ENCODE data around the gene HRH2. TPM values are rescaled to one million over a fixed set of nuclear protein-coding genes. Genes with fewer than 3 reads are reported as not detected.

Gene HRH2
- total RNA-seq, 1 experiment from 2014 or later = 3.3 TPM

- Histone ChIP-seq H3K79me1 (ENCODE audit: insufficient read depth, low read depth, low read length, poor library complexity, severe bottlenecking) (no peaks in the 10 kb centered on the region), H3K56ac (ENCODE audit: insufficient read length, low read depth, low read length) (no peak overlapping the region), H4K8ac (replicated peaks; ENCODE audit: insufficient read length, low read depth, low read length) (no peak overlapping the region), H4K20me1 (ENCODE audit: control insufficient read depth, insufficient read depth, insufficient read length) (no peaks in the 10 kb centered on the region), H2AFZ (ENCODE audit: low read length) (no peak overlapping the region), H3K4ac (ENCODE audit: low read depth, low read length) (no peak overlapping the region), H2BK20ac (ENCODE audit: low read depth, low read length, poor library complexity, severe bottlenecking) (no peak overlapping the region), H3K79me2 (ENCODE audit: insufficient read depth, low read length) (no peaks in the 10 kb centered on the region), H3K4me2 (ENCODE audit: insufficient read depth, insufficient read length, low read length) (no peak overlapping the region), H2BK5ac (ENCODE audit: insufficient read length, low read length) (no peak overlapping the region), H4K5ac (ENCODE audit: insufficient read length, low read depth, low read length) (no peak overlapping the region), H3K4me1 (ENCODE audit: insufficient read depth, low read length) (no peaks in the 10 kb centered on the region), H2BK15ac (ENCODE audit: low read depth, low read length) (no peak overlapping the region), H3K23me2 (ENCODE audit: insufficient read length, low read depth, low read length, poor library complexity, severe bottlenecking) (no peaks in the 10 kb centered on the region), H3K27ac (ENCODE audit: insufficient read length, low read depth, low read length) (no peak overlapping the region), H4K91ac (ENCODE audit: insufficient read length, low read depth, low read length) (no peak overlapping the region), H3K27me3 (ENCODE audit: insufficient read depth, low read length) (no peaks in the 10 kb centered on the region), H3K14ac (ENCODE audit: insufficient read depth, low read length) (no peak overlapping the region), H3T11ph (ENCODE audit: low read length) (no peak overlapping the region), H3K23ac (ENCODE audit: insufficient read length, low read depth, low read length) (no peak overlapping the region), H2BK12ac (ENCODE audit: insufficient read length, low read depth, low read length) (no peak overlapping the region), H2AK5ac (ENCODE audit: insufficient read length, low read length) (no peak overlapping the region), H2BK120ac (ENCODE audit: low read depth, low read length, poor library complexity, severe bottlenecking) (no peak overlapping the region), H3K18ac (ENCODE audit: insufficient read length, low read depth, low read length) (no peak overlapping the region), H3K9ac (ENCODE audit: extremely low read depth, insufficient read length, low read length) (no peak overlapping the region), H3K9me3 (ENCODE audit: control insufficient read depth, low read depth, low read length) (no peaks in the 10 kb centered on the region)
- Mint-ChIP-seq H3K4me3 (no peak overlapping the region), H3K4me1 (peaks cover 22 to 23% of the 10 kb centered on the region in 2 experiments), H3K27ac (peak overlapping the region in 1 of 3 experiments; percentile 19; a peak in 1 of 7 replicates), H3K9me3 (no peaks in the 10 kb centered on the region), H3K36me3 (ENCODE audit: insufficient read depth in 1 of 3, low read depth in 3 of 3) (peaks cover 5 to 12% (median 9%) of the 10 kb centered on the region in 3 experiments), H3K27me3 (ENCODE audit: low read depth) (peaks cover 2% of the 10 kb centered on the region)
- TF ChIP-seq, protein P1, sequence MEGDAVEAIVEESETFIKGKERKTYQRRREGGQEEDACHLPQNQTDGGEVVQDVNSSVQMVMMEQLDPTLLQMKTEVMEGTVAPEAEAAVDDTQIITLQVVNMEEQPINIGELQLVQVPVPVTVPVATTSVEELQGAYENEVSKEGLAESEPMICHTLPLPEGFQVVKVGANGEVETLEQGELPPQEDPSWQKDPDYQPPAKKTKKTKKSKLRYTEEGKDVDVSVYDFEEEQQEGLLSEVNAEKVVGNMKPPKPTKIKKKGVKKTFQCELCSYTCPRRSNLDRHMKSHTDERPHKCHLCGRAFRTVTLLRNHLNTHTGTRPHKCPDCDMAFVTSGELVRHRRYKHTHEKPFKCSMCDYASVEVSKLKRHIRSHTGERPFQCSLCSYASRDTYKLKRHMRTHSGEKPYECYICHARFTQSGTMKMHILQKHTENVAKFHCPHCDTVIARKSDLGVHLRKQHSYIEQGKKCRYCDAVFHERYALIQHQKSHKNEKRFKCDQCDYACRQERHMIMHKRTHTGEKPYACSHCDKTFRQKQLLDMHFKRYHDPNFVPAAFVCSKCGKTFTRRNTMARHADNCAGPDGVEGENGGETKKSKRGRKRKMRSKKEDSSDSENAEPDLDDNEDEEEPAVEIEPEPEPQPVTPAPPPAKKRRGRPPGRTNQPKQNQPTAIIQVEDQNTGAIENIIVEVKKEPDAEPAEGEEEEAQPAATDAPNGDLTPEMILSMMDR (conservative IDR thresholded peaks at IDR 0.05) = peak; percentile 14; the same call in 1 of the 3 replicates
- DNase-seq = no peak
- WGBS (ENCODE audit: extremely low coverage, insufficient read length, low lambda C conversion rate) = no CpG with 5 or more reads among the region's 12 CpGs
Observed at GRCh38 chr5:175688352-175689146, 30.7 kb downstream of the HRH2 start.
